ENCODE results near the gene WRAP53. TPM values are rescaled to one million over a fixed set of nuclear protein-coding genes. Genes with fewer than 3 reads are reported as not detected.

Gene WRAP53
- total and polyA plus RNA-seq, 2 of the 13 experiments (the other 11 are each of a cell fraction or from before 2014, with no cell fraction given) = 7.0 to 19.5 TPM

DNA sequence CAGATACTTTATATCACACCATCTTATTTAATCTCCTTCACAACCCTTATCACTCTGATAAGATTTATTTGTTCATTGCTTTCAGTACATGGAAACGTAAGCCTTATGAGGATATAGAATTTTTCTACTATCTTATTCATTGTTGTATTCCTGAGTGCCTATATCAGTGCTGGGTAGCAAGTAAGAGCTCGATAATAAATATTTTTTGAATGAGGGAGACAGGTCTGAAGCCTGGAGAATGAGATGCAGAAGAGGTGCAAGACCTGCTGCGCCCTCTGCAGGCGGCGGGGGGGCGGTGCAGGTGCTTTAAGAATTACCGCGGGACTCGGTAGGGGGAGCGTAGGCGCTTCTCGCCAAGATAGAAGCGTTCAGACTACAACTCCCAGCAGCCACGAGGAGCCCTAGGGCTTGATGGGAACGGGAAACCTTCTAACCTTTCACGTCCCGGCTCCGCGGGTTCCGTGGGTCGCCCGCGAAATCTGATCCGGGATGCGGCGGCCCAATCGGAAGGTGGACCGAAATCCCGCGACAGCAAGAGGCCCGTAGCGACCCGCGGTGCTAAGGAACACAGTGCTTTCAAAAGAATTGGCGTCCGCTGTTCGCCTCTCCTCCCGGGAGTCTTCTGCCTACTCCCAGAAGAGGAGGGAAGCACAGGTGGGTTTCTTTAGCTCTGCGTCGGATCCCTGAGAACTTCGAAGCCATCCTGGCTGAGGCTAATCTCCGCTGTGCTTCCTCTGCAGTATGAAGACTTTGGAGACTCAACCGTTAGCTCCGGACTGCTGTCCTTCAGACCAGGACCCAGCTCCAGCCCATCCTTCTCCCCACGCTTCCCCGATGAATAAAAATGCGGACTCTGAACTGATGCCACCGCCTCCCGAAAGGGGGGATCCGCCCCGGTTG lies at the start of gene WRAP53 (continued):
- TF ChIP-seq, protein P1, sequence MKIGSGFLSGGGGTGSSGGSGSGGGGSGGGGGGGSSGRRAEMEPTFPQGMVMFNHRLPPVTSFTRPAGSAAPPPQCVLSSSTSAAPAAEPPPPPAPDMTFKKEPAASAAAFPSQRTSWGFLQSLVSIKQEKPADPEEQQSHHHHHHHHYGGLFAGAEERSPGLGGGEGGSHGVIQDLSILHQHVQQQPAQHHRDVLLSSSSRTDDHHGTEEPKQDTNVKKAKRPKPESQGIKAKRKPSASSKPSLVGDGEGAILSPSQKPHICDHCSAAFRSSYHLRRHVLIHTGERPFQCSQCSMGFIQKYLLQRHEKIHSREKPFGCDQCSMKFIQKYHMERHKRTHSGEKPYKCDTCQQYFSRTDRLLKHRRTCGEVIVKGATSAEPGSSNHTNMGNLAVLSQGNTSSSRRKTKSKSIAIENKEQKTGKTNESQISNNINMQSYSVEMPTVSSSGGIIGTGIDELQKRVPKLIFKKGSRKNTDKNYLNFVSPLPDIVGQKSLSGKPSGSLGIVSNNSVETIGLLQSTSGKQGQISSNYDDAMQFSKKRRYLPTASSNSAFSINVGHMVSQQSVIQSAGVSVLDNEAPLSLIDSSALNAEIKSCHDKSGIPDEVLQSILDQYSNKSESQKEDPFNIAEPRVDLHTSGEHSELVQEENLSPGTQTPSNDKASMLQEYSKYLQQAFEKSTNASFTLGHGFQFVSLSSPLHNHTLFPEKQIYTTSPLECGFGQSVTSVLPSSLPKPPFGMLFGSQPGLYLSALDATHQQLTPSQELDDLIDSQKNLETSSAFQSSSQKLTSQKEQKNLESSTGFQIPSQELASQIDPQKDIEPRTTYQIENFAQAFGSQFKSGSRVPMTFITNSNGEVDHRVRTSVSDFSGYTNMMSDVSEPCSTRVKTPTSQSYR (CRISPR knock-in tag; IDR thresholded peaks at IDR 0.05; ENCODE audit: borderline replicate concordance) = no peak
- TF ChIP-seq TAF15 (IDR thresholded peaks at IDR 0.05; ENCODE audit: low read depth, low read length, poor library complexity, severe bottlenecking) (no peak), MAFK (conservative IDR thresholded peaks at IDR 0.05 in 1 of 2, IDR thresholded peaks at IDR 0.05 in 1 of 2; ENCODE audit: low read length in 2 of 2) (no peak), NRL (CRISPR knock-in tag; IDR thresholded peaks at IDR 0.05; ENCODE audit: borderline replicate concordance) (no peak; the same call in 1 of the 2 replicates), SOX5 (CRISPR knock-in tag; IDR thresholded peaks at IDR 0.05; ENCODE audit: borderline replicate concordance) (peak; percentile 29; the same call in 1 of the 2 replicates), NFRKB (IDR thresholded peaks at IDR 0.05) (no peak), ZNF136 (CRISPR knock-in tag; IDR thresholded peaks at IDR 0.05; ENCODE audit: low read depth) (no peak), RFXANK (CRISPR knock-in tag; IDR thresholded peaks at IDR 0.05) (0 out of 2 replicates have a peak, but pooled peaks have one; percentile 24), TOPORS (CRISPR knock-in tag; IDR thresholded peaks at IDR 0.05) (no peak), PHB2 (IDR thresholded peaks at IDR 0.05; ENCODE audit: partially characterized antibody) (no peak), ZZZ3 (CRISPR knock-in tag; IDR thresholded peaks at IDR 0.05; ENCODE audit: borderline replicate concordance) (no peak), HOXA9 (CRISPR knock-in tag; IDR thresholded peaks at IDR 0.05; ENCODE audit: borderline replicate concordance) (no peak), ZNF121 (CRISPR knock-in tag; IDR thresholded peaks at IDR 0.05) (peak; percentile 85), SUZ12 (IDR thresholded peaks at IDR 0.05; ENCODE audit: low read depth, low read length) (peak; percentile 86), YY1 (IDR thresholded peaks at IDR 0.05; ENCODE audit: insufficient read depth, insufficient replicate concordance, low read depth, low read length) (peak; percentile 83), ZBTB1 (CRISPR knock-in tag; IDR thresholded peaks at IDR 0.05; ENCODE audit: borderline replicate concordance) (no peak), ZNF775 (CRISPR knock-in tag; IDR thresholded peaks at IDR 0.05; ENCODE audit: borderline replicate concordance) (no peak)
- TF ChIP-seq, protein P2, sequence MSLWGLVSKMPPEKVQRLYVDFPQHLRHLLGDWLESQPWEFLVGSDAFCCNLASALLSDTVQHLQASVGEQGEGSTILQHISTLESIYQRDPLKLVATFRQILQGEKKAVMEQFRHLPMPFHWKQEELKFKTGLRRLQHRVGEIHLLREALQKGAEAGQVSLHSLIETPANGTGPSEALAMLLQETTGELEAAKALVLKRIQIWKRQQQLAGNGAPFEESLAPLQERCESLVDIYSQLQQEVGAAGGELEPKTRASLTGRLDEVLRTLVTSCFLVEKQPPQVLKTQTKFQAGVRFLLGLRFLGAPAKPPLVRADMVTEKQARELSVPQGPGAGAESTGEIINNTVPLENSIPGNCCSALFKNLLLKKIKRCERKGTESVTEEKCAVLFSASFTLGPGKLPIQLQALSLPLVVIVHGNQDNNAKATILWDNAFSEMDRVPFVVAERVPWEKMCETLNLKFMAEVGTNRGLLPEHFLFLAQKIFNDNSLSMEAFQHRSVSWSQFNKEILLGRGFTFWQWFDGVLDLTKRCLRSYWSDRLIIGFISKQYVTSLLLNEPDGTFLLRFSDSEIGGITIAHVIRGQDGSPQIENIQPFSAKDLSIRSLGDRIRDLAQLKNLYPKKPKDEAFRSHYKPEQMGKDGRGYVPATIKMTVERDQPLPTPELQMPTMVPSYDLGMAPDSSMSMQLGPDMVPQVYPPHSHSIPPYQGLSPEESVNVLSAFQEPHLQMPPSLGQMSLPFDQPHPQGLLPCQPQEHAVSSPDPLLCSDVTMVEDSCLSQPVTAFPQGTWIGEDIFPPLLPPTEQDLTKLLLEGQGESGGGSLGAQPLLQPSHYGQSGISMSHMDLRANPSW (CRISPR knock-in tag; IDR thresholded peaks at IDR 0.05; ENCODE audit: borderline replicate concordance) = peak; percentile 69; the same call in 1 of the 2 replicates
- TF ChIP-seq, protein P3, sequence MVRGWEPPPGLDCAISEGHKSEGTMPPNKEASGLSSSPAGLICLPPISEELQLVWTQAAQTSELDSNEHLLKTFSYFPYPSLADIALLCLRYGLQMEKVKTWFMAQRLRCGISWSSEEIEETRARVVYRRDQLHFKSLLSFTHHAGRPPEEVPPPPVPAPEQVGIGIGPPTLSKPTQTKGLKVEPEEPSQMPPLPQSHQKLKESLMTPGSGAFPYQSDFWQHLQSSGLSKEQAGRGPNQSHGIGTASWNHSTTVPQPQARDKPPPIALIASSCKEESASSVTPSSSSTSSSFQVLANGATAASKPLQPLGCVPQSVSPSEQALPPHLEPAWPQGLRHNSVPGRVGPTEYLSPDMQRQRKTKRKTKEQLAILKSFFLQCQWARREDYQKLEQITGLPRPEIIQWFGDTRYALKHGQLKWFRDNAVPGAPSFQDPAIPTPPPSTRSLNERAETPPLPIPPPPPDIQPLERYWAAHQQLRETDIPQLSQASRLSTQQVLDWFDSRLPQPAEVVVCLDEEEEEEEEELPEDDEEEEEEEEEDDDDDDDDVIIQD (CRISPR knock-in tag; IDR thresholded peaks at IDR 0.05; ENCODE audit: low read depth) = 0 out of 2 replicates have a peak, but pooled peaks have one; percentile 31
- TF ChIP-seq, protein P4, sequence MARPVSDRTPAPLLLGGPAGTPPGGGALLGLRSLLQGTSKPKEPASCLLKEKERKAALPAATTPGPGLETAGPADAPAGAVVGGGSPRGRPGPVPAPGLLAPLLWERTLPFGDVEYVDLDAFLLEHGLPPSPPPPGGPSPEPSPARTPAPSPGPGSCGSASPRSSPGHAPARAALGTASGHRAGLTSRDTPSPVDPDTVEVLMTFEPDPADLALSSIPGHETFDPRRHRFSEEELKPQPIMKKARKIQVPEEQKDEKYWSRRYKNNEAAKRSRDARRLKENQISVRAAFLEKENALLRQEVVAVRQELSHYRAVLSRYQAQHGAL (CRISPR knock-in tag; IDR thresholded peaks at IDR 0.05; ENCODE audit: not compliant biosample characterization) = no peak
